BJ (cell line): ENCODE data around the gene PTPN5. TPM values are rescaled to one million over a fixed set of nuclear protein-coding genes. Genes with fewer than 3 reads are reported as not detected.
A peak's percentile ranks its signal among the peaks of the same experiment; 100 is the strongest.

Experiments
- CTCF ChIA-PET: fragments of 350-600 bp; formaldehyde crosslinking; extraction: SDS; loops from one replicate; lab custom pipeline; 2021; ENCODE audit warnings: antibody characterized with exemption, inconsistent platforms; lab: Yijun Ruan, JAX
- POLR2A ChIA-PET: fragments of 300-600 bp; sonication (Branson Sonifier 250); formaldehyde crosslinking; extraction: SDS; loops from one replicate; lab custom pipeline; 2021; ENCODE audit warnings: antibody characterized with exemption; lab: Charles Lee
- DNase-seq: peaks from one replicate; pipeline ENCODE4 v3.0.0-alpha.2; 2011; ENCODE audit warnings: low read depth
- H3K27me3 ChIP-seq: 2 replicates; pipeline ENCODE4 v1.6.0; 2011; ENCODE audit warnings: low read length; ENCODE audit not compliant: control insufficient read depth, insufficient read depth
- H3K36me3 ChIP-seq: 2 replicates; pipeline ENCODE4 v1.5.1; 2011; ENCODE audit warnings: low read length; ENCODE audit not compliant: control insufficient read depth, insufficient read depth
- H3K4me3 ChIP-seq: 2 replicates; pipeline ENCODE4 v1.5.1; 2011; ENCODE audit warnings: low read depth, mild to moderate bottlenecking, control low read depth, low read length
- polyA plus RNA-seq: library from polyadenylated mRNA; depleted of rRNA; stranded (reverse); fragments of >200 nt; gene quantifications from 2 replicates; pipeline ENCODE4 v1.2.3, GENCODE V29; 2011
- TF ChIP-seq, protein P1 (sequence below): IDR thresholded peaks from 2 replicates; pipeline ENCODE4 v1.5.1; 2011; ENCODE audit warnings: low read depth, mild to moderate bottlenecking, control low read depth, inconsistent platforms, low read length, moderate library complexity; ENCODE audit not compliant: insufficient read depth

Gene PTPN5
- polyA plus RNA-seq, 1 experiment = not detected

DNA sequence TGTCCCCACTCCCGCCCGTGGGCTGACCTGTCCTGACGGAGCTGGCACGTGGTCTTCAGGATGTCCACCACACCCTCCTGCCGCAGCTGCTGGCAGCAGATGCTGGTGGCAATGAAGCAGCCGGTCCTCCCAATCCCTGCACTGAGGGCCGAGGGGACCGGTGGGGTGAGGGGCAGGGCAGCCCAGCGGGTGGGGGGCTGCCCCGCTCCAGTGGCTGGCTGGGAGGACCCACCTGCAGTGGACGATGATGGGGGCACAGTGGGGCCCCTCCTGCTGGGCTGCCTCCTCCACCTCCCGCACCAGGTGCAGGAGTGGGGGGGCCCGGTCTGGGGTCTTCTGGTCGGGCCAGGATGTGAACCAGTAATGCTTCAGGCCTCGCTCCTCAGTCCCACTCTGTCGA is 62.2 kb downstream of the PTPN5 start:
- H3K4me3 ChIP-seq = no peak overlapping the region
- no peaks in the 10 kb centered on the region for H3K36me3 ChIP-seq
- TF ChIP-seq, protein P1, sequence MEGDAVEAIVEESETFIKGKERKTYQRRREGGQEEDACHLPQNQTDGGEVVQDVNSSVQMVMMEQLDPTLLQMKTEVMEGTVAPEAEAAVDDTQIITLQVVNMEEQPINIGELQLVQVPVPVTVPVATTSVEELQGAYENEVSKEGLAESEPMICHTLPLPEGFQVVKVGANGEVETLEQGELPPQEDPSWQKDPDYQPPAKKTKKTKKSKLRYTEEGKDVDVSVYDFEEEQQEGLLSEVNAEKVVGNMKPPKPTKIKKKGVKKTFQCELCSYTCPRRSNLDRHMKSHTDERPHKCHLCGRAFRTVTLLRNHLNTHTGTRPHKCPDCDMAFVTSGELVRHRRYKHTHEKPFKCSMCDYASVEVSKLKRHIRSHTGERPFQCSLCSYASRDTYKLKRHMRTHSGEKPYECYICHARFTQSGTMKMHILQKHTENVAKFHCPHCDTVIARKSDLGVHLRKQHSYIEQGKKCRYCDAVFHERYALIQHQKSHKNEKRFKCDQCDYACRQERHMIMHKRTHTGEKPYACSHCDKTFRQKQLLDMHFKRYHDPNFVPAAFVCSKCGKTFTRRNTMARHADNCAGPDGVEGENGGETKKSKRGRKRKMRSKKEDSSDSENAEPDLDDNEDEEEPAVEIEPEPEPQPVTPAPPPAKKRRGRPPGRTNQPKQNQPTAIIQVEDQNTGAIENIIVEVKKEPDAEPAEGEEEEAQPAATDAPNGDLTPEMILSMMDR = no peak
- ChIA-PET POLR2A (no interaction called here), CTCF (interaction anchor here (1.3 to 7.5 kb wide), 5 partner anchors 8 to 614 kb away, joined by 3 to 85 read pairs (median 8); no protein-coding TSS in a partner anchor)
- DNase-seq = no peak
- H3K27me3 ChIP-seq = no peaks in the 10 kb centered on the region

- no peaks in the 10 kb centered on the region for H3K27me3 ChIP-seq
- CTCF ChIA-PET = interaction anchor here (0.6 to 2.4 kb wide), 14 partner anchors 8 to 613 kb away, joined by 3 to 12 read pairs (median 6); no protein-coding TSS in a partner anchor
- no peaks in the 10 kb centered on the region for H3K36me3 ChIP-seq
- no peak overlapping the region for H3K4me3 ChIP-seq
- no peak for DNase-seq
- POLR2A ChIA-PET = no interaction called here
- TF ChIP-seq, protein P1 = no peak
Measured at GRCh38 chr11:18728658-18729057, 62.9 kb downstream of the PTPN5 start.

DNA sequence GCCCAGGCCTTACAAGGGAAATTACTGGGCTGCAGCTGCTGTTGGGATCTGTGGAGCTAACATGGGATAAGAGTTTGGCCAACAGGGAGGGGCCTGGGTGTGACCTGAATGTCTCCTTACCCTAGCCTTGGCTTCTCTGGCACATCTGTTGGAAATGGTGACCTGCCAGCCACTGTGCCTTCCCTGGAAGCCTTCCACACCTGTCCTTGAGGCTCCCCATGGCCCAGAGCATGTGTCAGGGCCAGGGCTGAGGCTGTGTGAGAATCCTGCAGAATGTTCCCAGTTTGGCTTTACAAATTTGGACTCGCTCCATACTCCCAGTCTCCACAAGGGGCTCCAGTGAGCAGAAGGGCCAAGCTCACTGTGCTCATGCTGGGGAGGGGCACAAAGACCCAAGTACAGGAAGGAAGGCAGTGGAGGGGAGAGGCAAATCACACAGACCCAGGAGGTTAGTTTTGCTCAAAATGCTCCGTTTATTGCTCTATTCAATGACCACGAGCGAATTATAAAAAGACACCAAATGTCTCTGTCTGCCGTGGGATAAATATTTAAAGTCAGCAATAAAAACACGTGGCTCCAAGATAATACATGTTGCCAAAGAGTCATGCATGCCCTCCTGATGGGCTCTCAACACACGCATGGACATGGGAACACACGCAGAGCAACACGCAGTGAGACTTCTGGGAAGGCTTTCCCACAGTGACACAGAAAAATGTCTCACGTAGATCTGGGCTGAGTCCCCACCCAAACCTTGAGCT is 63.9 kb downstream of the PTPN5 start:
- CTCF ChIA-PET = interaction anchor here (0.6 to 2.4 kb wide), 16 partner anchors 9 to 612 kb away, joined by 3 to 12 read pairs (median 4); no protein-coding TSS in a partner anchor

DNA sequence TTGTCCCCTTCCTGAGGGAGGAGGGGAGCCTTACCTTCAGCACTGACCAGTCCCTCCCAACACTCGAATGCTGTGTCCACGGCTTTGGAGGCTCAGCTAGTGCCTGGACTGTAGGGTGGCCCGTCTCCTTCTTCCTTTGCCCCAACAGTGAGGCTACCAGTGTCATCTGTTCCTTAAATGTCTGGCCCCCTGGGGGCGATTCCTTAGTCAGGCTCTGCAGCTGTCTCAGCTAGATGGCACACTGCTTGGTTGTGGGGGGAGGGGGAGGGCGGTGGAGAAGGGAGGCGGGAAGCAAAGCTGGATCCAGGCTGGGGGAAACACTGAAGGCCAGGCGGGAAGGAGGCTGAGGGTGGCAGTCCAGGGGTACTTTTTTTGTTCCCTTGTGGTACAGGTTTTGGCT is 65.6 kb downstream of the PTPN5 start, which contains the start of gene IGSF22:
IGSF22 (minus strand) TSS at position 149 of the 400 bp plus-strand sequence. CDS start 1,952 bp downstream, outside the sequence.
- CTCF ChIA-PET = interaction anchor here (1.4 kb wide), 1 partner anchor 611 kb away, joined by 3 read pairs; no protein-coding TSS in a partner anchor
- Histone ChIP-seq H3K4me3 (no peak within 1 kb of the TSS), H3K36me3 (no peaks in the 10 kb centered on the region), H3K27me3 (no peaks in the 10 kb centered on the region)
- TF ChIP-seq, protein P1 = no peak
- DNase-seq = no peak
- POLR2A ChIA-PET = no interaction called here

More for the DNA sequence above, 63.9 kb downstream of the PTPN5 start:
- POLR2A ChIA-PET = no interaction called here
- Histone ChIP-seq H3K4me3 (no peak overlapping the region), H3K27me3 (no peaks in the 10 kb centered on the region), H3K36me3 (no peaks in the 10 kb centered on the region)
- DNase-seq = no peak
- TF ChIP-seq, protein P1 = peak; percentile 93

DNA sequence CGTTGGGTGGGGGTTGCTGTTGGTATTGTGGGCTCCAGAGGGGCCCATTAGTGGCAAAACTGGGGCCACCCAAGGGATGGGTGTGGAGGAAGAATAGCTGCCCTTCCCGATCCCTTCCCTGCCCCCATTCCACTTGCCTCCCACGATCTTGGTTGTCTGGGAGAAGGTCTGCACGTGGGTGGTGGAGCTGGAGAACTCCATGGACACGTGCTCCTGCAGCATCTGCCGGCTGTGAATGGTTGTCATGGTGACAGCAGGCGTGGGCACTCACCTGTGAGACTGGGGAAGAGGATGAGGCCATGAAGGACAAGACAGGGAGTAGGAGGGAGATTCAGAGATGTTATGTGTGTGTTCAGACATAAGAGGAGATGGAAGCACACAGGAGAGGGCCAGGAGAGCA is 67.6 kb downstream of the PTPN5 start:
- ChIA-PET CTCF (interaction anchor here (0.9 to 6.9 kb wide), 8 partner anchors 9 to 135 kb away, joined by 3 to 85 read pairs (median 4); partner anchors contain the start of gene UEVLD), POLR2A (no interaction called here)
- no peak for DNase-seq

More for the DNA sequence above, 67.6 kb downstream of the PTPN5 start:
- H3K27me3 ChIP-seq = no peaks in the 10 kb centered on the region
- no peak overlapping the region for H3K4me3 ChIP-seq
- H3K36me3 ChIP-seq = no peaks in the 10 kb centered on the region
- TF ChIP-seq, protein P1 = no peak
